ENCODE measurements around the gene MRPS14. TPM values are rescaled to one million over a fixed set of nuclear protein-coding genes. Genes with fewer than 3 reads are reported as not detected.
A peak's percentile ranks its signal among the peaks of the same experiment; 100 is the strongest.

MRPS14 gene
- total RNA-seq, 2 donors from 2014 or later, result 30.4 to 36.2 TPM

GRCh38 chr1:174995121-174995520 lies 28.1 kb downstream of the MRPS14 start:
- no peak for DNase-seq
- TF ChIP-seq CTCF (IDR thresholded peaks at IDR 0.05), result no peak

GRCh38 chr1:174991473-174991872 lies 31.8 kb downstream of the MRPS14 start:
- Histone ChIP-seq H3K36me3 (no peaks in the 10 kb centered on the region), H3K9me3 (no peaks in the 10 kb centered on the region), H3K4me3 (no peak overlapping the region), H3K9ac (ENCODE audit: low read depth in 2 of 2, low read length in 2 of 2) (no peak overlapping the region), H3K27ac (no peak overlapping the region), H3K27me3 (no peaks in the 10 kb centered on the region), H3K4me1 (no peaks in the 10 kb centered on the region)
- no peak for TF ChIP-seq CTCF (IDR thresholded peaks at IDR 0.05)
- no peak for DNase-seq
- intact Hi-C loops (cut with DNase I), result no loop called here

More at GRCh38 chr1:174995121-174995520, 28.1 kb downstream of the MRPS14 start:
- Histone ChIP-seq H3K4me1 (no peaks in the 10 kb centered on the region), H3K9ac (ENCODE audit: low read depth in 2 of 2, low read length in 2 of 2) (no peak overlapping the region), H3K27ac (no peak overlapping the region), H3K9me3 (no peaks in the 10 kb centered on the region), H3K27me3 (no peaks in the 10 kb centered on the region), H3K36me3 (no peaks in the 10 kb centered on the region), H3K4me3 (no peak overlapping the region)
- intact Hi-C loops (cut with DNase I), result no loop called here

GRCh38 chr1:174990382-174990999 lies 32.7 kb downstream of the MRPS14 start:
- Histone ChIP-seq H3K9ac (ENCODE audit: low read depth in 2 of 2, low read length in 2 of 2) (peak overlapping the region in 1 of 2 donors; percentile 67), H3K27me3 (no peaks in the 10 kb centered on the region), H3K4me1 (no peaks in the 10 kb centered on the region), H3K4me3 (peak overlapping the region; percentile 27), H3K27ac (peak overlapping the region; percentile 74), H3K36me3 (no peaks in the 10 kb centered on the region), H3K9me3 (no peaks in the 10 kb centered on the region)
- peak; percentile 42 for DNase-seq
- TF ChIP-seq CTCF (IDR thresholded peaks at IDR 0.05), result no peak
- intact Hi-C loops (cut with DNase I), result no loop called here

- no peaks in the 10 kb centered on the region for H3K36me3 ChIP-seq
- H3K27ac ChIP-seq, result peak overlapping the region; percentile 74
- TF ChIP-seq CTCF (IDR thresholded peaks at IDR 0.05), result no peak
- DNase-seq, result no peak
- H3K4me3 ChIP-seq, result peak overlapping the region; percentile 27
- H3K9me3 ChIP-seq, result no peaks in the 10 kb centered on the region
- H3K4me1 ChIP-seq, result no peaks in the 10 kb centered on the region
- H3K9ac ChIP-seq (ENCODE audit: low read depth in 2 of 2, low read length in 2 of 2), result no peak overlapping the region
- intact Hi-C loops (cut with DNase I), result no loop called here
- no peaks in the 10 kb centered on the region for H3K27me3 ChIP-seq
Measured at GRCh38 chr1:174989536-174990220, 33.5 kb downstream of the MRPS14 start.

GRCh38 chr1:174988986-174989385 lies 34.2 kb downstream of the MRPS14 start:
- Histone ChIP-seq H3K9ac (ENCODE audit: low read depth in 2 of 2, low read length in 2 of 2) (no peak overlapping the region), H3K27me3 (no peaks in the 10 kb centered on the region), H3K27ac (no peak overlapping the region), H3K4me3 (no peak overlapping the region), H3K4me1 (no peaks in the 10 kb centered on the region), H3K36me3 (no peaks in the 10 kb centered on the region), H3K9me3 (no peaks in the 10 kb centered on the region)
- intact Hi-C loops (cut with DNase I), result no loop called here
- no peak for DNase-seq
- no peak for TF ChIP-seq CTCF (IDR thresholded peaks at IDR 0.05)

Data from colonic mucosa (tissue), 4 donors.